ENCODE results near the gene MGST2.

DNA sequence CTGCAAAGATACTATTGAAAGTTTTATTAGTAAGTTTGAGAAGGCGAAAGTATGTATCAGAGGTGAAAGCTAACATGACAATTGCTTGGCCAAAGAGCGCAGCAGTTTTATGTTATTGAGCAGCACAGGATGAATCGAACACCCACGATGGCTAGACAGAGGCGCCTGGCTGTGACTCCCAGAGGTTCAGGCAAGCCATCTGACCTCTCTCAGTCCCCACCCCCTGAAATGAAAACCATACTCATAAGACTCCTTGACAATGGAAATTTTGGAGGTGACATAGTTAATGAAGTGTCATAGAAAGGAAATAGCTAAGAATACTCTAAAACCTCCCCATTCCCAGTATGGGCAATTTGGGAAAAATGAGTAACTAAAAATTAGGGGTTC is 70.6 kb downstream of the MGST2 start:
- TF ChIP-seq POLR2A (IDR thresholded peaks at IDR 0.05; ENCODE audit: low read depth, low read length) = no peak
- TF ChIP-seq POLR2AphosphoS5 (IDR thresholded peaks at IDR 0.05; ENCODE audit: low read depth, low read length) = no peak
- no peak for TF ChIP-seq TAF1 (IDR thresholded peaks at IDR 0.05; ENCODE audit: low read depth, low read length)
- TF ChIP-seq SPI1 (IDR thresholded peaks at IDR 0.05; ENCODE audit: low read depth, low read length) = no peak
- TF ChIP-seq POU2F2 (IDR thresholded peaks at IDR 0.05; ENCODE audit: low read depth, low read length) = no peak
- no peak for TF ChIP-seq PAX5 (IDR thresholded peaks at IDR 0.05; ENCODE audit: insufficient read depth, low read length, severe bottlenecking)
